Stimulated activated CD4-positive, alpha-beta T cell treated with anti-CD3 and anti-CD28 coated beads, Interleukin-4, amount 100 ng/mL, for 24 hours (primary cell): Measurements from ENCODE around the gene DLX1.
"Not testable (repeated sequence)": the region's sequence is repeated elsewhere in the genome, so short reads cannot be mapped to it uniquely, and the experiment has no call there.

Source experiments
- DNase-seq: peaks from one replicate; pipeline ENCODE4 v3.0.0-alpha.2; 2020

Gene DLX1

DNA sequence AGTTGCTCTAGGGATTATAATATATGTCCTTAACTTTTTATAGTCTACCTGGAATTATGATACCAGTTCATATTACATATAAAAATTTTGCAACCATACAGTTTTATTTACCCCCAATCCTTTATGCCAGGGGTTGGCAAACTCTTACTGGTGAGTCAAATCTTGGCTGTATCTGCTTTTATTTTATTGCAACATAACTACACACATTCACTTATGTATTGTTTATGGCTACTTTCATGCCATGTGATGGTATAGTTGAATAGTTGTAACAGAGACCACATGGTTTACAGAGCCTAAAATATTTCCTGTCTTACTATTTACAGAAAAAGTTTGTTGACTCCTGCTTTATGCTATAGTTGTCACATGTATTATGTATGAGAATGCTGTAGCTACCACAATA is 43.2 kb downstream of the DLX1 start:
- DNase-seq = no peak

DNA sequence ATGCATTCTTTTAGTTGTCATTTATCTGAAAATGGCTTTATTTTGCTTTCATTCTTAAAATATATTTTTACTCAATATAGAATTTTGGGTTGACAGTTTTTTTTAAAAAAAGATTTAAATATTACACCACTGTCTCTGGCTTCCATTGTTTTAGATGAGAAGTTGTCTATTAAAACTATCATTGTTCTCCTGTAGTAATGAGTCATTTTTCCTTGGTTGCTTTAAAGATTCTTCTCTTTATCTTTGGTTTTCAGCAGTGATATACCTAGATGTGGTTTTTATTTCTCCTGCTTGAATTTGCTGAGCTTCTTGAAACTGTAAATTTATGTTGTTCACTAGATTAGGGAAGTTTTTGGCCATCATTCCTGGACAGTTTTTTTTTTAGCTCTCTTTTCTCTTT is 44.1 kb downstream of the DLX1 start:
- no peak for DNase-seq

DNA sequence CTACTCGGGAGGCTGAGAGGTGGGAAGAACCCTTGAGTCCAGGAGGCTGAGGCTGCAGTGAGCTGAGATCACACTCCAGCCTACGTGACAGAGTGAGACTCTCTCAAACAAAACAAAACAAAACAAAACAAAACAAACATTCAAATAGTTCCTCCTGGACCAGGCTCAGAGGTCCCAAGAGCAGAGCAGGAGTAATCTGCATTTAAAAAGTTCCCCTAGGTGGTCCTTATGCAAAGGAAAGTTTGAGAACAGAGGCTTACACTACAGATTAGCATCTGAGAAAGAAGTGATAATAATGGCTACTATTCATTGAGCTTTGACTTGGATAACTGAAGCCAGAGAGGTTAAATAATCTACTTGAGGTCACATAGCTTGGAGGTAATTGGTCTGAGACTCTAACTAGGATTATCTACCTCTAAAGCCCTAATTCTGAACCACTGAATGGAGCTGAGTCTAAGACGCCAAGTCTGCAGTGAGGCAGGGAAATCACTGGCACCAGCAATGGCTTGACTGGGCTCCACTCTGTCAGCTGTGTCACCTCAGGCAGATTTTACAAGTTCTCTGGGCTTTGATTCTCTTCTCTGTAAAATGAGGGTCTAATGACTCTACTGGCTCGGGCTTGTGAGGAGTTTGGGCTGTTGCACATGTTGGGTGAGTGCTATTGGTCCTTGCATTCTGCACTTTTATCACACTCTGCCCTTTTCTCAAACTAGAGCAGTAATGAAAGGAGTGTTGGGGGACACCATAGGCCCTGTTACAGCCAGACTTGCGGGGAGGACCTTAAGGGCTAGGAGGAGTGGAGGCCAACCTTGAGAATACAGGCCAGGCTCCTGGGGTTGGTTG is 46.6 kb downstream of the DLX1 start:
- no peak for DNase-seq

DNA sequence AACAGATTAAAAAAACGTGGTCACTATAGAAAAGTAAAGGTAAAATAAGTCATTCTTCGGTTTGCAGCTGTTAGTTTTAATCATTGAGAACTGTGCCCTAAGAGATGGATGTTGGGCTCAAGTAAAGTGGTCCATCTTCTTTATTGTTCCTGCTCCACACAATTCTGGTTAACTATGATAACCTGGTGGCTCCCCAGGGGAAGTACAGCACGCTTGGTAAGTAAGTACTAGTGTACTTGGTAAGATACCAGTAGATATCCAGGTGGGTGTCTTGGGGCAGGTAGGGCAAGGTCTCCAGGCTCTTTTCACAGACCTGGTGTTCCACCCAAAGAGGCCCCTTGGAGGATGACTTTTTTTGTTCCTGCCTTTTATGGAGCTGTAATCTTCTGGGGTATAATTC is 49.0 kb downstream of the DLX1 start:
- DNase-seq = no peak

- no peak for DNase-seq
Observed at GRCh38 chr2:172135446-172135845, 50.1 kb downstream of the DLX1 start.

DNA sequence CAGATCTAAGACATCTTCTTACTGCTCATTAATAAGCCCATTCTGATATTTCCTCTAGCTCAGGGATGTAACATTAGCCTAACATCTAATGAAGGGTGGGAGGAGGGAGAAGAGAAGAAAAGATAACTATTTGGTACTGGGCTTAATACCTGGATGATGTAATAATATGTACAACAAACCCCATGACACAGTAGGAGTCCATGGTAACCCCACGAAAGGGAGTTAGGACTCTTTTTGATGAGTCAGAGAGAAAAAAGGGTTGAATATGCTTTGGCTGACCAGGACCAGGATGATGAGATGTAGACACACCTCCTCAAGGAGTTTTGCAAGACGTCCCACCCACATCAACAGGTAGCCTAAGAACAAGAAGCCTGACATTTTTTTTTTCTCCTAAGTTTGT is 51.8 kb downstream of the DLX1 start:
- no peak for DNase-seq

DNA sequence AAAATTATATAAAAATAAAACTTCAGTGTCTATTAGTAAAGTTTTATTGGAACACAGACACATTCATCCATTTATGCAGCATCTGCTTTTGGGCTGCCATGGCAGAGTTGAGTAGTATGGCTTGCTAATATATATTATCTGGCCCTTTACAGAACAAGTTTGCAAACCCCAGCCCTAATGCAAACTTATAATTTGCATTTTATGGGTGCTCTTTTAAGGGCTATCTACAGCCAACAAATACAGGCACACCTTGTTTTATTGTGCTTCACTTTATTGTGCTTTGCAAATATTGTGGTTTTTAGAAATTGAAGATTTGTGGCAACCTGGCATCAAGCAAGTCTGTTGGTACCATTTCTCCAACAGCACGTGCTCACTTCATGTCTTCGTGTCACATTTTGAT is 52.6 kb downstream of the DLX1 start:
- no peak for DNase-seq

DNA sequence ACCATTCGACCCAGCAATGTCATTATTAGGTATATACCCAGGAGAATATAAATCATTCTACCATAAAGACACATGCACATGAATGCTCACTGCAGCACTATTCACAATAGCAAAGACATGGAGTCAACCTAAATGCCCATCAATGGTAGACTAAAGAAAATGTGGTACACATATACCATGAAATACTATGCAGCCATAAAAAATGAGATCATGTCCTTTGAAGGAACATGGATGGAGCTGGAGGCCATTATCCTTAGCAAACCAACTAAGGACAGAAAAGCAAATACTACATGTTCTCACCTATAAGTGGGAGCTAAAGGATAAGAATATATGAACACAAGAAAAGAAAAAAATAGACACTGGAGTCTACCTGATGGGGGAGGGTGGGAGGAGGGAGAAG is 53.4 kb downstream of the DLX1 start:
- not testable (repeated sequence) for DNase-seq
